HFFc6 (cell line): ENCODE results near the gene FMN1. TPM values are rescaled to one million over a fixed set of nuclear protein-coding genes. Genes with fewer than 3 reads are reported as not detected.

Source experiments
- DNase-seq: peaks from one replicate; pipeline ENCODE4 v3.0.0-alpha.2; 2018
- H3K27ac Mint-ChIP-seq: 2 replicates; pipeline ENCODE4 v1.8.0; 2020; ENCODE audit warnings: mild to moderate bottlenecking, mixed read lengths
- H3K27me3 Mint-ChIP-seq: 2 replicates; pipeline ENCODE4 v1.8.0; 2021; ENCODE audit warnings: mild to moderate bottlenecking, moderate library complexity, mixed read lengths; ENCODE audit not compliant: insufficient read depth
- H3K36me3 Mint-ChIP-seq: 2 replicates; pipeline ENCODE4 v1.8.0; 2021; ENCODE audit warnings: low read depth, mixed read lengths
- H3K4me1 Mint-ChIP-seq: 2 replicates; pipeline ENCODE4 v1.8.0; 2020; ENCODE audit warnings: low read depth, mixed read lengths
- H3K4me3 Mint-ChIP-seq: 2 replicates; pipeline ENCODE4 v1.8.0; 2020; ENCODE audit warnings: mild to moderate bottlenecking, moderate library complexity, mixed read lengths
- H3K9me3 Mint-ChIP-seq: 2 replicates; pipeline ENCODE4 v1.8.0; 2020; ENCODE audit warnings: mild to moderate bottlenecking, mixed read lengths
- total RNA-seq, 6 experiments: library from RNA; stranded (reverse); fragmentation: NEBNext Ultra II Directional; extraction: Animal tissue kit (Norgen Biotek cat#: 25700); gene quantifications; 2 replicates in 1 of 6; 3 replicates in 5 of 6; pipeline ENCODE4 v1.2.3, GENCODE V29; 2021
- TF ChIP-seq, protein P1 (sequence below): fragments of 200-600 bp; sonication (generic); IDR thresholded peaks from 2 replicates; pipeline ENCODE4 v1.5.0; 2021; ENCODE audit warnings: antibody characterized with exemption, mild to moderate bottlenecking

Gene FMN1
- total RNA-seq, 6 experiments from 2014 or later = 8.3 to 14.0 (median 12.6) TPM

DNA sequence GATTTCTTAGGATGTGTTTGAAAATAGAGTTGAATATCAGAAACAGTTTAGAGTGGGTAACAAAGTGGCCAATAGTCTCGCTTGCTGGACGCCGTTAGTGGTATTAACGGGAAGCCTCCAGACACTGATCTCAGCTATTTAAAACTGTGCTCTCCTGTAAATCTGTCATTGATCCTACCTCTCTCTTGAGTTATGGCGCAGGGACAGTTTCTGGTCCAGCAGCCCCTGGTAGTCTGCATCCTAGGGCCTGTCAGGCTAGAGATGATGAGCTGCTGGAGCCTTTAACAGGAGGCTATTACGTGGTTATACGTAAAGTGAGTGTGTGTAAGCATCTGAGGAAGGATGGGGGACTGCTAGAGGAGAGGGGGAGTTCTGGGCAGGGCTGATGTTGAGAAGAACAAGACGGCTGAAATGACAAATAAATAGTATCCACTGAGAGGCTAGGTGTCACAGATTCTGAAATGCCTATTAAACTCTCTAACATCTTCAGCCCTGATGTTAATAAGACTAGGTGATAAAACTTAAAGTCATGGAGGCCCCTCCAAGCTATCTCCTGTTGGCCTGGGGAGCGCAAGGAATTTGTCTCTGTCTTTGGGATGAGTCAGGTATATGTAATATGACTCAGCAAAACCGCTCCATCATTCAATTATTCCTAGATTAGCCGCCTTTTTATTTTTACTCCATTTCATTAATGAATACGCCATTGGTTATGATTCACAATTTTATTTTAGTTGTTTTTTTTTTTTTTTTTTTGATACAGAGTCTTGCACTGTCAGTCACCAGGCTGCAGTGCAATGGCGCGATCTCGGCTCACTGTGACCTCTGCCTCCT lies 321.0 kb downstream of the FMN1 start:
- peak overlapping the region; percentile 96 for H3K27ac Mint-ChIP-seq
- H3K4me1 Mint-ChIP-seq = peaks cover 97% of the 10 kb centered on the region
- TF ChIP-seq, protein P1, sequence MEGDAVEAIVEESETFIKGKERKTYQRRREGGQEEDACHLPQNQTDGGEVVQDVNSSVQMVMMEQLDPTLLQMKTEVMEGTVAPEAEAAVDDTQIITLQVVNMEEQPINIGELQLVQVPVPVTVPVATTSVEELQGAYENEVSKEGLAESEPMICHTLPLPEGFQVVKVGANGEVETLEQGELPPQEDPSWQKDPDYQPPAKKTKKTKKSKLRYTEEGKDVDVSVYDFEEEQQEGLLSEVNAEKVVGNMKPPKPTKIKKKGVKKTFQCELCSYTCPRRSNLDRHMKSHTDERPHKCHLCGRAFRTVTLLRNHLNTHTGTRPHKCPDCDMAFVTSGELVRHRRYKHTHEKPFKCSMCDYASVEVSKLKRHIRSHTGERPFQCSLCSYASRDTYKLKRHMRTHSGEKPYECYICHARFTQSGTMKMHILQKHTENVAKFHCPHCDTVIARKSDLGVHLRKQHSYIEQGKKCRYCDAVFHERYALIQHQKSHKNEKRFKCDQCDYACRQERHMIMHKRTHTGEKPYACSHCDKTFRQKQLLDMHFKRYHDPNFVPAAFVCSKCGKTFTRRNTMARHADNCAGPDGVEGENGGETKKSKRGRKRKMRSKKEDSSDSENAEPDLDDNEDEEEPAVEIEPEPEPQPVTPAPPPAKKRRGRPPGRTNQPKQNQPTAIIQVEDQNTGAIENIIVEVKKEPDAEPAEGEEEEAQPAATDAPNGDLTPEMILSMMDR = no peak
- no peak overlapping the region; the same call in 1 of the 2 replicates for H3K4me3 Mint-ChIP-seq
- peaks cover 53% of the 10 kb centered on the region for H3K36me3 Mint-ChIP-seq
- DNase-seq = peak; percentile 48
- peaks cover 7% of the 10 kb centered on the region; the same call in 1 of the 2 replicates for H3K27me3 Mint-ChIP-seq
- no peaks in the 10 kb centered on the region for H3K9me3 Mint-ChIP-seq

DNA sequence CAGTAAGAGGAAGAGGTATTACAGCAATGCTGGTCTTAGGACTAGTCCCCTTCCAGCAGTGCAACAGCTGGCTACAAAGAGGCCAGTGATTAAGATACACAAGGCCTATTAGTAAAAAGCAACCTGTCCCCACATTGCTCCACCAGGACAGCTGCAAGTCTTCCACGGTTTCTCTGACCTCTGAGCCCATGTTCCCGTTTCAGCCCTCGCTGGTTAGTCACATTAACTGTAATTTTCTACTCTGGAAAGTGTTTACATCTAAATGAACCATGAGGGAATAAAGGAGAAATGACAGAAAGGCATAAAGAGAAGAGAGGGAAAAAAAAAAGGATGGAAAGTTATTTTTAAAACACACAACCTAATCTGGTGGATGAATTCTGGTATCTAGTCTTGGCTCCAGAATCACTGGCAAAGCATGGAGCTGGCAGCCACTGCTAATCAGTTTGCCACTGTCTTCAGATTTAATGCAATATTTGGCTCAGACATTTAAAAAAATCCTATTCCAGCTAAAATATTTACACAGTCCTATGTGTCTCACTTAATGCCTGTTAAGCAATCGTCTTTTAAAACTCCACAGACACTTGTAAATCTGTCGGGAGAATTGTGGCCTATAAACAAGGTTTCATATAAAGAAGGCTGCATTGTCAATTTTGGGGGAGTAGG lies 321.8 kb downstream of the FMN1 start:
- H3K27me3 Mint-ChIP-seq = peaks cover 7% of the 10 kb centered on the region; the same call in 1 of the 2 replicates
- no peaks in the 10 kb centered on the region for H3K9me3 Mint-ChIP-seq
- peak overlapping the region; percentile 3; the same call in 1 of the 2 replicates for H3K4me3 Mint-ChIP-seq
- TF ChIP-seq, protein P1 = no peak
- peaks cover 97% of the 10 kb centered on the region for H3K4me1 Mint-ChIP-seq
- H3K36me3 Mint-ChIP-seq = peaks cover 50% of the 10 kb centered on the region
- H3K27ac Mint-ChIP-seq = peak overlapping the region; percentile 96
- DNase-seq = peak; percentile 25

DNA sequence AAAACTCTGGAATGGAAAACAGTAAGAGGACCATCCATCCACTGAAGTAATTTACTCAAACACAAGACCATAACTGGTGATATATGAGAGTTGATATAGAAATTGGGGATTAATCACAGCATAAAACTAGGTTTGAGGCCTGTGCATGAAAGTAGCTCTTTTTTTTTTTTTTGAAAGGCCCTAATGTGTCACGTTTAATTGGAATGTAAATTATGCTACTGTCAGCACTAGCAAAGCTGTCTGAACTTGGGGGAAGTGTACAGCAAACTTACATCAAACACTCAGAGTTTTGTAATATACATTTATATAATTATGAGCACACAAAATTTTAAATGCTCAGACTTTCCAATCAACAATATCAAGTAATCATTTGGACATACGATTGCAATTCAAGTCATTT lies 322.6 kb downstream of the FMN1 start:
- H3K27ac Mint-ChIP-seq = peak overlapping the region; percentile 96
- DNase-seq = no peak
- peaks cover 50% of the 10 kb centered on the region for H3K36me3 Mint-ChIP-seq
- no peak overlapping the region for H3K4me3 Mint-ChIP-seq
- TF ChIP-seq, protein P1 = no peak
- peaks cover 7% of the 10 kb centered on the region for H3K27me3 Mint-ChIP-seq
- no peaks in the 10 kb centered on the region for H3K9me3 Mint-ChIP-seq
- peaks cover 97% of the 10 kb centered on the region for H3K4me1 Mint-ChIP-seq

DNA sequence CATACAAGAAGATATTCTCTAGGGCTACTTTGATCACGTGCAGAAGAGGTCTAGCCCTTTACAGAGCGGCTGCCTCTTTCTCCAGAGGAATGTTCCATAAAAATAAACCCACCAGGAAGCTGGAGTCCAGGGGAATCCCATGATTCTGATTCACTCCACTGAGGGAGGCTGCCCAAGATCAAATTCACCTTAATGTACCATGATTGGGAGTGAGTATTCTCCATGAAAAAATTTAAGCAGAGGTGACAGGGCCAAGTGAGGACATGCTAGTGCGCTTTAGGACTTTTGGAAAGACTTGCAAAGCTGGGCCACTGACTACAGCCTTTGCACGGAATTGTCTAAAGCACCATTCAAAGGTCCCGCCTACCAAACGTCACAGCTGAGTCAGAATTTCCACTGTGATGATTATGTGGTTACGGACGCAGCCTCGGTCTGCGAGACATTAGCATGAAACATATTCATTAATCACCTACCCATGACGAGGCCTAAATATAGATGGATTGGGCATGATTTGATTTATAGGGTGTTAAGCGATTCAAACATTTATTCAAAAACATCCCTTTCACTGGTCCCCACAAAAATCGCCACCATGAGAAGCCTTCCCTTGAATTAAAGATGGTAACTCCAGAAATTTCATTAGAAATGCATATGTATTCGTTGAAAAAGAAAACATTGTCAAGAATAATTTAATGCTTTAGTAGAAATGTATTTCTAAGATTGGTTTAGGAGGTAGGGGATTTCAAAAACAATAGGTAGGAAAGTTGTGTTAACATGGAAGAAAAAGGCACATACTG lies 324.1 kb downstream of the FMN1 start:
- Mint-ChIP-seq H3K4me1 (peaks cover 95% of the 10 kb centered on the region), H3K36me3 (peaks cover 47% of the 10 kb centered on the region), H3K27ac (peak overlapping the region; percentile 96), H3K9me3 (no peaks in the 10 kb centered on the region), H3K4me3 (peak overlapping the region; percentile 60), H3K27me3 (peaks cover 7% of the 10 kb centered on the region)
- DNase-seq = peak; percentile 94
- TF ChIP-seq, protein P1 = no peak

DNA sequence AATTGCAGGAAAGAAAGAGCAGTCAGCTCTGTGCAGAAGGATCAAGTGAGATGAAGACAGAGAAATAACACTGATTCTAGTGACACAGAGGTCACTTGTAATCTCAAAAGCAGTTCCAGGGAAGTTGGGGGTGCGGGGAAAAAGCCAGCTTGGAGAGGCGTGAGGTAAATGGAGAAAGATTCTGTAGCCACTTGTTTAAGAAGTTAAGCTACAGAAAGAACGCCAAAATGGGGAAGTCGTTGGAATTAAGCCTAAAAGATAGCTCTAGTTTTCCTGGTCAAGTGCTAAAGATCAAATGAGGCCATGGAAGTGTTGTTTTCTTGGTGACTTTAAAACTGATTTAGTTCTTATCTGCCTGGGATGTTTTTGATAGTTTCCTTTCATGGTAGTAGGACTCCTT lies 324.7 kb downstream of the FMN1 start:
- Mint-ChIP-seq H3K27me3 (peaks cover 7% of the 10 kb centered on the region), H3K9me3 (no peaks in the 10 kb centered on the region), H3K27ac (peak overlapping the region; percentile 96), H3K36me3 (peaks cover 43% of the 10 kb centered on the region), H3K4me1 (peaks cover 91% of the 10 kb centered on the region), H3K4me3 (peak overlapping the region; percentile 53)
- TF ChIP-seq, protein P1 = no peak
- DNase-seq = no peak
